Measurements from ENCODE around the gene SREK1IP1.

- TF ChIP-seq RARB (CRISPR knock-in tag; IDR thresholded peaks at IDR 0.05) = no peak
- TF ChIP-seq PATZ1 (CRISPR knock-in tag; IDR thresholded peaks at IDR 0.05; ENCODE audit: borderline replicate concordance) = no peak
- TF ChIP-seq BACH2 (CRISPR knock-in tag; IDR thresholded peaks at IDR 0.05; ENCODE audit: borderline replicate concordance) = no peak
- TF ChIP-seq ZC3H10 (CRISPR knock-in tag; IDR thresholded peaks at IDR 0.05) = no peak
These were observed 1.6 kb downstream of the SREK1IP1 start for GRCh38 chr5:64766941-64767340.

All from SK-N-SH treated with all-trans-retinoic acid at 6 μM for 48 hours (cell line).